HG03108 (cell line): ENCODE data around the gene AMPD3.
"Not testable (repeated sequence)": the region's sequence is repeated elsewhere in the genome, so short reads cannot be mapped to it uniquely, and the experiment has no call there.

Source experiments
- ATAC-seq: cut with Tn5 transposase; IDR thresholded peaks from one replicate; pipeline ENCODE4 v1.9.1; 2021; ENCODE audit warnings: moderate library complexity; ENCODE audit not compliant: unreplicated experiment

The AMPD3 gene

DNA sequence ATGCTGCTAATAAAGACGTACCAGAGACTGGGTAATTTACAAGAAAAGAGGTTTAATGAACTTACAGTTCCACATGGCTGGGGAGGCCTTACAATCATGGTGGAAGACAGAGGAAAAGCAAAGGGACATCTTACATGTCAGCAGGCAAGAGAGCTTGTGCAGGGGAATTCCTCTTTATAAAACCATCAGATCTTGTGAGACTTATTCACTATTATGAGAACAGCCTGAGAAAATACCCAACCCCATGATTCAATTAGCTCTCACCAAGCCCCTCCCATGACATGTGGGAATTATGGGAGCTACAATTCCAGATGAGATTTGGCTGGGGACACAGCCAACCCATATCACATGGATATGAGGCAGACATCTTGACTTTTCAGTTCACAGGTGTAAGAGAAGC, 18.4 kb upstream of the AMPD3 start:
- not testable (repeated sequence) for ATAC-seq

DNA sequence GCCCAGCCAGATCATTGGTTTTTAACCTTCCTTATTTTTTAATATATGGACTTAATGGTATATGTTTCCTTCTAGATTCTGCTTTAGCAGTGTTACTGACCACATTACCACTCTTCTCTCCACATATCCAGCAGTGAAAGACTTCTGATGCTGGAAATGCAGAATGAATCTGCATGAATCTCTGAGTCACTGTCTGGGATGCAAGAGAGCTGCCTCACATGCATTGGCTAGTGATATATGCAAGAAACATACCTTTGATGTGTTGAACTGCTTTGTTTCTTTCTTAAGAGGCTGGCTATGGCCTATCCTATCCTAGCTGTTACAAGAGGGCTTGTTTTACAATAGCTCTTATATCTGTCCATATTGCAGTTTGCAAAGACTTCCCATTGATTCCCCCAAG, 16.6 kb upstream of the AMPD3 start:
- no peak for ATAC-seq

DNA sequence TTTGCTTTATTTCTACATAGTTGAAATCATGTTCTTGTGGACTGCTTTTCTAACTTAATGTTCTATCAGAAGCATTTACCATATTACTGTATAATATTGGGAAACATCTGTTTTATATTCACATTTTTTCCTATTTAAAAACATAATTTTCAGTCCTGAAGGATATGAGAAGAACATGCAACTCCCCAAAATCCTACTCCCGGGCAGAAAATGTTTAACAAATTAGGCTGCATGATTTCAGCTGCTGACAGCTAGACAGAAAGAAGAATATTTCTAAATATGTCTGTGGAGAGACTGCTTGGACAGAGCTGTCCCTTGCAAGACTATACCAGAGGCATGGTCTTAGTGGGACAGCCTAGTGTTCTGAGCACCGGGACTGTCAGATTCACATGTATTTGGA, 15.7 kb upstream of the AMPD3 start:
- no peak for ATAC-seq

DNA sequence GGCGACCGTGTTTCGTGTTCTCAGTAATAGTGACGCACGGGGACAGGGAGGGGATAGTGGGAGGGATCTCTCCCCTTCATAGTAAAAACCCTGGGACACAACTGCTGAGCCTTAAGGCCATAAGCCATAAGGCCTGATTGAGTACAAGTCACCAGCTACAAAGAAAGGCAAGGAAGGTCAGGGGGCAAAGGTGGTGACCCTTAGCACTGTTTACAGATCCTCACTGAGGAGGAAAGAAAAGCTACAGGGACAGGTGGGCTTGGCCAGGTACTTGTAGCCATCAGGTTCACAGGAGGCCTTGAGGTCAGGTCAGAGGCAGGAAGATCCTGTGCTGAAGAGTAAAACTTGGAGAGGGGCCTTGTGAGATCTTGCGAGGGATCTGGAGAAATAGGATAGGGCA, 15.1 kb upstream of the AMPD3 start:
- no peak for ATAC-seq

DNA sequence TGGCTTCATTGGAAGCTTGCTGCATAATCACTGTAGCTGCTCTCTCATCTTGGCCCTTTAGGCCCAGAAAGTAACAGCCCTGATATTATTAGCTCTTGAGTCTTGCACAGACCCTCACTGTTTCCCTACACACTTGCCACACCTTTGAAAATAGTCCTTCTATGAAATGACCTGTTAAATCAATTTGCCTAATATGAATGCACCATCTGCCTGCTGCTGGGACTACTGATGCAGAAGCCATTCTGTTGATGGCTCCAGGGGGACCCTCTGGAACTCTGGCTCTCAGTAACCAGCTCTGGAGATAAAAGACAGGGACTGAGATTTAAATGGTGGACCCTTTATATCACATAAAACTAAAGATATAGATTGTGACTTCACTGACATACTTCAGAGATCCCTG, 14.7 kb upstream of the AMPD3 start:
- no peak for ATAC-seq

DNA sequence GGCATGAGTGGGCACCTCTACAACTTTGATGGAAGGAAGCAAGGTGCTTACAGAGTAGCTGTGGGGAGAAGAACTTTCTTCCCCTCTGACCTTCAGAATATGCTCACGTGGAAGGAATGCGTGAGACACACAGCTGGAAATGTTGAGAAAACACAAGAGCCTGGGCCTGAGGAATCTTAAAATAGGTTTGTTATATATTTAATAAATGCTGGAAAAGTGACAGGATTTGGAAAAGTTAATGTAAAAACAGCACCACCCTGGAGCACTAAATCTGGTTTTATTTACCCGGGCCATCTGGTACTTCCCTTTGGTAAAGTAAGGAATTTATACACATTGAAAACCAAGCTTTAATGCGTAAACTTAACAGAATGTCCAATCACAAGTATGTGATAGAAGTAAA, 14.0 kb upstream of the AMPD3 start:
- no peak for ATAC-seq

DNA sequence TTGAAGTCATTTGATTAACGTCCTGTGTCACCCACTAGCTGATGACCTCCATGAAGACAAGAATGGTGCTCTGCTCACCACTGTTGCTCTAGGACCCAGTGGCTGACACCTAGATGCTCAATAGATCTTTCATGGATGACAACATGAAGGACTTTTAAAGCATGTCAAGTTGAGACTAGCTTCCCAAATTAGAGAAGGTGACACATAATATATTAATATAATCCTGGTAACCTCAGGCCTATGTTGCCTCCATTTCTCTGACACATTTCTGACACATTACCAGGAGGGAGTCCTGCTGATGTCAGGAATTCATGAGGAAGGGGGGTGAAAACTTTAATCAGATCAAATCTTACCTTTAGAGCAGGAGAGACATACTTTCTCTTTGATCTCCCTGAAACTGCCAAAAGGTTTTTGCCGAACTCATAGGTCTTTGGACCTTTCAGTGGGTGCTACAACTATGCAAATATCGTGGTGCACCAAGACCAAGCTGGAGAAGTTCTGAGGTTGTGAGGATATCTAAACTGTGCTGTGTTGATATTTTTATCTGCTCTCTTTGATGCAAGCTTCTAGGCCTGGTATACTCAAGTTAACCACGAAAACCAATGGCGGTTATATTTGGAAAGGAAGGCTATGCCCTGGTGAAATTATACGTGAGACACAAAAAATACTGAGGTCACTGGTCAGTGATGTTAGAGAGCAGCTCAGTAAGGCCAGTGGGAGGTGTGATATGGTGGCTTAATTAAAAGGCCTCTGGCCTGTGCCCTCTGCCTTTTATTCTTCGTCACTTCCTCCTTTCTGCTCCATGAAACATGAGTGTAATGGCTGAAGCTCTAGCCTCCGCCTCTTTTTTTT, 13.2 kb upstream of the AMPD3 start:
- ATAC-seq: peak; percentile 96

DNA sequence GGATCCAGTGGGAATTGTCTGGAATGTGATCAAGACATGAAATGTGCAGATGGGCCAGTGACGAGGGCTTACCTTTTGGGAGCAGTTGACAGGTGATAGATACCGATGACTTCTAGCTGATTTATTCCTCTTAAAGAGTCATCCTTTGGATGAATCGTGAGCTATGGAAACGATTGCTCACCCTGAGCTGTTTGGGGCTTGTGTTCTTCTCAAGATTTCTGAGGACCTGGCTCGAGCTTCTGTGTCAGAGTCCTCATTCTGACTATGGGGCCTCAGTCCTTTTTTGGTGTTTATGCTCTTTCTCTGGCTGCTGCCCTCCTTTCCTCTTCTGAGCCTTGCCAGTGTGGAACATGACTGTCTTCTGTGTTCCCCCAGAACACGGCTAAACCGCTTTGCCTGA, 11.9 kb upstream of the AMPD3 start:
- no peak for ATAC-seq

DNA sequence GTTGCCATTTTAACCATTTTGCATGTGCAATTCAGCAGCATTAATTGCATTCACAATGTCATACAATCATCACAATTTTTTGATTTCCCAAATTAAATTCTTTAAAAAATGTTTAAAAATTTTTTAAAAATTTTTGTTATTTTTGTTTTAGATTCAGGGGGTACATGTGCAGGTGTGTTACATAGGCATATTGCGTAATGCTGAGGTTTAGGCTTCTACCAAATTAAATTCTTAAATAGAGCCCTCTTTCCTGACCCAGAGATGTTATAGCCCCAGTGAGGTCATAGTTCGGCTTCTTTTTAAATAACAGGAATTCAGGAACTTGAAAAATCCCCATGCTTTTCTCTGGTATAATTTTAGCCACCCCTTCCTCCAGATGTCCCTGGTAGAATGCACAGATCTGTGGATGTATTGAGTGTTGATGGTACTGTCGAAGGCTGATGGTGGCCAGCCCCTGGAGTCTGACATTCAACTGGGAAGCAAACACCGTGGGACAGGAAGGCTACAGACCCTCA, 11.3 kb upstream of the AMPD3 start:
- no peak for ATAC-seq

DNA sequence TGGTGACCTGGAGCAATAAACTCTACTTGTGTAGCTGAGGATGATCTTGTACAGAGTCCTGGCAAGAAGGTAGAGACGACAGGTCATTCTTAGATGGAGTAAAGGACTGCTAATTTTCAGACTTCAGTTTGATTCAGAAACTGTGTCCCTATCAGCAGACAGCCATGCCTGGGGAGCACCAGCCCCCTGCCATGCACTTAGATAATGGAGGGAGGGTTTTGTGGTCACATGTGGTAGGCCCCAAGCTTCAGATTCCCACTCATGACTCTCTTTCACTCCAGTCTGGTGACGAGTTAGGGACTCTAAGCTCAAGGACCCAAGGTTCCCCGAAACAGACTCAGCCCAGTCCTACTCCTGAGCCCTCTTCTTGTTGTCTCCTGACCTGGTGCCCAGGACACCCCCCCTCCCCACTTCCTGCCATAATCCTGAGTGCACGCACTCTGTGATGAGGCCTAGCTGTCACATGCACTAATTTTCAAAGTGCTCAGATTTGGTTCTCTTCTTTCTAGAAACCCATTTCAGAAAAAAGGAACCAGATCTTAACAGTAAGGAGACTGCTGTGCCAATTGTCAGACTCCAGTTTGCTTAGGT, 10.2 kb upstream of the AMPD3 start:
- no peak for ATAC-seq

DNA sequence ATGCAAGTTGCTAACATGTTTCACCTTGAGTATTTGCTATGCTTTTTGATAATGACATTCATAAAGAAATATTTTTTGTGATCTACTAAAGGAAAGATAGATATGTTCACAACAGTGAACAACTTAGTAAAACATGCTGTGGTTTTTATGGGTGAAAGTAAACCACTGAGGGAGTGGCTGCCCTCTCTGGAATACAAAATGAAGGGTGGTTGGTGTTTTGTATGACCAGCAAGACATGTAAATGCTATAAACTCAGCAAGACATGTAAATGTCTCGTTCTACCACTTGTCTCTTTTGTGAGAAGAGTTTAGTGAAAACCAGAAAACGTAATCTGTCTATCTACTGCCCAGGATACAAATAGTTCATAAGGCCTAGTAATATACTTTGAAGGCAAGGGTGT, 7.6 kb upstream of the AMPD3 start:
- no peak for ATAC-seq

DNA sequence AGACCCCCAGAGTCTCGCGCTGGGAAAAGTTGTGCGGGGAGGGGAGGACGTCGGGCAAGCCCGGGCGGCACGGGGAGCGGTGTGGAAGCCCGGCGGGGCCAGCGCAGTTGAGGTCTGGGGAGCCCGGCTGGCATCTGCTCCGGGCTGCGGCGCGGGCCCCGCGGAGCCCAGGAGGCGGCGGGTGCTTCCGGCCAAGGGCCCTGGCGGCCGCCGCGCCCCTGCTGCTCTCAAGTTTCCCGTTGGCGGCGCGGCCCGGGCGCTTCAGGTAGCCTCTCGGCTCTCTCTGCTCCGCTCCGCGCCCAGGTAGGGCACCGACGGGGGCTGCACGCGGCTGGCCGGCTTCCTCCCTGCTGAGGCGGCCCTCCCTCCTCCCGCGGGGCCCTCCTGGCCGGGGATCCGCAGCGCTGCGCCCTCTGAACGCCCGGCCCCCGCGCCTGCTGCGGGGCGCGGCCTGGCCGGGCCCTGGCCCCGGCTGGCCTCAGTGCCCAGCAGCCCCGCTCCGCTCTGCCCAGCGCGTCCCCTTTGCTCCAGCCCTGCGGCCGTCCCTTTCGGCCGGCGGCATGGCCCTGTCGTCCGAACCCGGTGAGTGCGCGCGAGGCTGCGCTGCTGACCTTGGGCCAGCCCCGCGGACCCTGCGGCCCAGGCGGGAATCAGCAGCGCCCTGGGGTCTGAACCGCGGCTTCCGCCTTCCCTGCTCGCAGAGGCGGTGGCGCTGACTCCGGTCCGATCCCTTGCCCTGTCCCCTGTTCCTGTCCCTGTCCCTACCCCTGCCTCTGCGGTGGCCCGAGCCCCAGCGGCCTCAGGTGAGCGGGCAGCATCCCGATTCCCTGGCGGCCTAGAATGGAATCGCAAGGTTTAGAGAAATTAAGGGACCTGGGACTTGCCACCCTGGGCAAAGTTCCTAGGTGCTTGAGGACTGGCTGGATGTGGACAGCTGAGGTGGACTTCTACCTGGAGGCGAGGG, 4.3 kb upstream of the AMPD3 start:
- ATAC-seq: no peak

DNA sequence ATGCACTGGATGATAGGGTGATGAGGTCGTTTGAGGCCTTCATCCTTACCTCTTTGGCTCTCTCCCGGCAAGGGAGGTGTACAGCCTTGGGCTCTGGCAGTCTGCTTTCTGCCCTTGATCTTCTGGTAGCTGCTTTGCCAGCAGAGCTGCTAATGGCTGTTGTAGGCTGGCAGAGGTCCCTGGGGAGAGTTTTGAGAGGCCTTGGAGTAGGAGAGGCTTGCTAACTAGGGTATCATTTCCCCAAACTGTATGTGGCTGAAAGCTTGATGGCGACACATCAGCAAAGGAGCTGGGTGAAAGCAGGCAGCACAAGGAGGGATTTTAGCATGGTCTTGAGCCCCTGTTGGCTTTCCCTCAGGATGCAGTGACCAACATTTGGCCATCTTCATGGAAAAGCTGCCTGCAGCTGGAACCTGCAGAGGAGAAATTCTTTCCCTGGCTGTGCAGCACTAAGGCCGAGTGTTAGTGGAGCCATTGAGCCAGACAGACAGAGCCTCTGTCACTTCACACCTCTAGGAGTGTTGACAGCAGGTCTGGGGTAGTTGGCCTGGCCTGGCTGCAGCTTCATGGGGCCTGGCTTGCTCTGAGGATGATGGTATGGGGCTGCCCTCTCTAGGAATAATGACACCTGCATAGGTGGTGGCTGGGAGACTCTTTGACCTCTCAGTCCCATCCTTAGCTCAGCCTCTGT, 3.5 kb upstream of the AMPD3 start:
- no peak for ATAC-seq

DNA sequence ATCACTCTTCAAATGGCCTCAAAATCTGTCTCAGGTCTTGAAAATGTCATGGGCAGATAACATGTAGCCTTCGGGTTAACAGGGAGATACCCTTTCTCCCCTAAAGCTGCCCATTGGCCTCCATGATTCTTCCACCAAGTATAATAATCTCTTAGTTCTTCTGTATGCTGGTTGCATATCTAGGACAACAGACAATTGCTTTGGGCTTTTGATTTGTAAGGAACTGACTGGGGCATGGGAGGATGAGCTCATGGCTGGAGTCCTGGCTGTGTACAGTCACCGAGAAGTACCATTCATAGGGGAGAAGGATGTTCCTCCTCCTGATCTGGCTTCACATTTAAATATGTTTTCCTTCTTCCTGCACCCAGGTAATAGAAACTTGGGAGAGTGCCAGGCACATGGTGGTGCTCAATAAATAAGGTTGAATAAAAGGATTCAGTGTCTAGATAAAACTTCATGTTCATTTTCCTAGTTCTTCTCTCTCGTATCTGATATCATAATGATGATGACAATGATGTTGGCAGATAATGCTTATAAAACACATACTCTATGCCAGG, 2.8 kb upstream of the AMPD3 start:
- no peak for ATAC-seq

DNA sequence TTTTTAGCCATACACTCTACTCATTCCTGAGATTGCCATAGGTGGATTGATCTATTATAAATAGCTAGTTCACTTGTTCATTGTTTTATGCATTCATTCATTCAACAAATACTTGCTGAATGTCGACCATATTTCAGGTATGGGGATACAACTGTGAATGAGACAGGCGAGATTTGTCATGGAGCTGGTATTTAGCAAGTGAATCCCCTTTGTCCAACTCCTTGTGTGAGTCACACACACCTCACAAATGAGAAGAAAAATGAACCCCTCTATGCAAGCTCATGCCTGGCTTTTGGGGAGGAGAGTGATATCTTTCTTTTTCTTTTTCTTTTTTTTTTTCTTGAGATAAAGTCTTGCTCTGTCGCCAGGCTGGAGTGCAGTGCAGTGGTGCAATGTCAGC, 1.8 kb upstream of the AMPD3 start:
- ATAC-seq: no peak

DNA sequence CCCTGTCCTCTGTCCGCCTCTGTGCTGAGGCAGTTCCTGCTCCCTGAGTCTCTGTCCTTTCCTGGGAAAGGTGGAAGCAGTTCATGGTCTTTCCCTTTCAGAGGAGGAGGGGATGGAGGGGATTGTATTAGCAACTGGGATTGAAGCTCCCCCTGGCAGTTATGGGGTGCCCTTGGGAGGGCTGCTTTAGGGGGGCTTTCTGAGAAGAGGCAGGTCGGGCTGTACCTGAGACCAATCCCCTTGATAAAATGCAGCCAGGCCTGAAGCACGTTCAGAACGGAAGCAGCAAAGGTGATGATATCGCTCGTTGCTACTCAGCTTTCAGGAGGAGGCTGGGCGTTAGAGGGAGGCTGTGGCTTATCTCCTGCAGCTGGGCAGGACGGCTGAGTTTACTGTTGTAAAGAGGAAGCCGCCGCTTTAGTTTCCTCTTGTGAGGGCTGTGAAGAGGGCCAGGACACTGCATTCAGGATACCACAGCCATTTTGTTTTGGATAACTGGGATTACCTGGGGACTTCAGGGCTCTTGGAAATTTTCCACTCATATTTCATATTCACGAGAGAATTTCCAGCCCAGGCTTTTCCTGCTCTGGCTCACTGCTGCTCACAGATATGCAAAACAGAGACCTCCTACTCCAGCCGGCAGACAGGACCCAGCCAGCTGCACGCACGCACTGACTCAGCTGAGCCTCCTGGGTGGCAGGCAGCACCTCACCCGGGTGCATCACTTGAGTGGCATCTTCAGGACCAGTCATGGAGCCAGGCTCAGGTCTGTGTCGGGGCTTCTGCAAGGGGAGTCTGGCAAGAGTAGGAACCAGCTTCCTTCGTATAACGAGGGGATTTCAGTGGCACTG, 798 bp downstream of the AMPD3 start:
- peak; percentile 41 for ATAC-seq

DNA sequence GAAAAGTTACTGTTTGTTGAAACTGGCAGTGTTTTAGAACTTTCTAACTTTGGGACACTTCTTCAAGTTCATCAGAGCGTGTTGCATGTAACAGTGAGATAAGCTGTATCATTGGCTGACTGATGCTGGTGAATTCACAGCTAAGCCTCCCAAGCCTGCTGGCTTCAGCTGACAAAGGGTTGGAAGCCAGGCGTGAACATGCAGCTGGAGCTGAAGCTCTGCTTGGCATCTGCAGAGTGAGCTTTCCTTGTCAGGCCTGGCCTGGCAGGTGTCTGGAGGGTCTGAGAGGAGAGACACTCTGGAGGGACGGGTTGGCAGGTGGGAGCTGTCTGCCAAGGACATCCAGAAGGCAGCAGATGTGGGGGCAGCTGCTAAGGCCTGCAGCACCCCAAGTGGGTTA, 1.5 kb downstream of the AMPD3 start:
- no peak for ATAC-seq

DNA sequence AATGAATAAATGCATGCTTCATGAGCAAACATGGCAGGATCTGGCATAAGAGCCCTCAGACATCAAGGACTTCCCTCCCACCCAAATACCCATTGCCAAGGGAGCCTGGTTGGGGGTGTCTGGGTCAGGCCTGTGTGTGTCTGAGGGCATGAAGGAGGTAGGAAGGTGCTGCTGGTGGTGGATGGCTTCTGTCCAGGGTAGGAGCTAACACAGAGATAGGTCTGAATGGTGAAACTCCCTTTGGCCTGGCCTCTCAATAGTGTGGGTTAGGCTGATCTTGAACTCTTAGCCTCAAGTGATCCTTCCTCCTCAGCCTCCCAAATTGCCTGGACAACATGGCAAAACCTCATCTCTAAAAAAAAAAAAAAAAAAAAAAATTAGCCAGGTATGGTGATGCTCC, 2.8 kb downstream of the AMPD3 start:
- ATAC-seq: no peak
